Stomach (tissue), 4 donors: ENCODE results near the gene GORASP1.

Source experiments
- CTCF ChIP-seq, 7 experiments: fragments of 450-650 bp in 4 of 7; fragments of 200-600 bp in 3 of 7; sonication (generic) in 3 of 7; IDR thresholded peaks; one replicate each; pipeline ENCODE4 v1.5.1; 2016 to 2019; ENCODE audit warnings: antibody characterized with exemption in 7 of 7, control low read depth in 2 of 7, mild to moderate bottlenecking in 1 of 7
- EP300 ChIP-seq: sonication (generic); formaldehyde crosslinking; IDR thresholded peaks from one replicate; pipeline ENCODE4 v1.6.1; 2017; ENCODE audit warnings: antibody characterized with exemption
- POLR2A ChIP-seq, 4 donors: fragments of 450-650 bp; IDR thresholded peaks; one replicate each; pipeline ENCODE4 v1.6.1; 2016; ENCODE audit warnings: antibody characterized with exemption in 4 of 4, control low read depth in 2 of 4, mild to moderate bottlenecking in 1 of 4, moderate library complexity in 1 of 4
- POLR2AphosphoS5 ChIP-seq, 3 donors: sonication (generic); formaldehyde crosslinking; IDR thresholded peaks; one replicate each; pipeline ENCODE4 v1.6.1; 2016; ENCODE audit warnings: antibody characterized with exemption in 3 of 3

- no peak for TF ChIP-seq CTCF (IDR thresholded peaks at IDR 0.05)
- no peak for TF ChIP-seq POLR2A (IDR thresholded peaks at IDR 0.05)
- no peak for TF ChIP-seq POLR2AphosphoS5 (IDR thresholded peaks at IDR 0.05)
- TF ChIP-seq EP300, result no peak
Measured at GRCh38 chr3:39109086-39109485, 1.7 kb upstream of the GORASP1 start.
